Neural crest cell (in vitro differentiated cells): Measurements from ENCODE around the gene KDM4B. TPM values are rescaled to one million over a fixed set of nuclear protein-coding genes. Genes with fewer than 3 reads are reported as not detected.

ENCODE experiments used
- DNase-seq: peaks from one replicate; pipeline ENCODE4 v3.0.0; 2021; ENCODE audit warnings: low read depth, mixed read lengths, low spot score
- H3K27ac Mint-ChIP-seq: one replicate; pipeline ENCODE4 v1.8.0; 2021; ENCODE audit warnings: mild to moderate bottlenecking, mixed read lengths; ENCODE audit not compliant: unreplicated experiment
- H3K27me3 Mint-ChIP-seq: 2 replicates; pipeline ENCODE4 v1.8.0; 2021; ENCODE audit warnings: low read depth, mild to moderate bottlenecking, mixed read lengths
- H3K36me3 Mint-ChIP-seq: 2 replicates; pipeline ENCODE4 v1.8.0; 2021; ENCODE audit warnings: low read depth, mild to moderate bottlenecking, mixed read lengths
- H3K4me1 Mint-ChIP-seq: 2 replicates; pipeline ENCODE4 v1.8.0; 2021; ENCODE audit warnings: mixed read lengths
- H3K4me3 Mint-ChIP-seq: one replicate; pipeline ENCODE4 v1.8.0; 2021; ENCODE audit warnings: mild to moderate bottlenecking, mixed read lengths
- H3K9me3 Mint-ChIP-seq: 2 replicates; pipeline ENCODE4 v1.8.0; 2021; ENCODE audit warnings: mixed read lengths
- total RNA-seq: library from RNA; stranded (reverse); gene quantifications from 2 replicates; pipeline ENCODE4 v1.2.1, GENCODE V29; 2021
- TF ChIP-seq, protein P1 (sequence below): fragments of 200-600 bp; sonication (generic); conservative IDR thresholded peaks from 2 replicates; pipeline ENCODE4 v1.5.0; 2021; ENCODE audit warnings: antibody characterized with exemption, mild to moderate bottlenecking

KDM4B gene
- total RNA-seq, 1 donor from 2014 or later = 45.4 TPM

DNA sequence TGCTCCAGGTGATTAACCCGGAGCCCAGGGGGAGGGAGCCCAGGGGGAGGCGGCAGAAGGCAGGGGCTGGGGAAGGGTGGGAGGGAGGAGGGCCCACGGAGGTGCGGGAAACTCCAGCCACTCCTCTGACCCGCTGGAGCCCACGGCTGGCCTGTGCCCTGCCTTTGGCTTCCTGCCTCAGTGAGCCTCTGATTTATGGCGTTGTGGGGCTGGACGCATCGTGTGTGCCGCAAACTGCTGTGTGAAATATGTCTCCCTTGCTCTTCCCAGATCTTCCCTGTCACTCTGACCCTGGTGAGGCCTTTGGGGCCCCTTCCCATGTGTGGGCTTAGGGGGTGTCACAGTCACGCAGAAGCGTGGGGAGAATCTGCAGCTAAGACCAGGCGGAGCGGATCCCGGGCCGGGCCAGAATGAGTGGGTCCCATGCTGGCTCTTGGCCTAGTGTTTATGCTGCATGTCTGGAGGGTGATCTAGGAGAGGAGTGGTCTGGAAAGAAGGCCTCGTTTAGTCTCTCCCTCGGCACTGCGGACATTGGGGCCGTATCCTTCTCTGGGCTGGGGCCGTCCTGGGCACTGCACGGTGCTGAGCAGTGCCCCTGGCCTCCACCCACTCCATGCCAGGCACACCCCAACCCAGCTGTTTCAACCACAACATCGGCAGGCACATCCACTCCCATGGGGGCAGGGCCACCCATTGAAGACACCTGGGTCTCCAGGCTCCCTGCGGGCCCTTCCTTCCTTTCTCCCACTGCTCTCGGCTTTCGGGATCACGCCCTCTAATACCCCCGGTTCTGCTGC, 123.0 kb downstream of the KDM4B start:
- peaks cover 7% of the 10 kb centered on the region for H3K36me3 Mint-ChIP-seq
- no peaks in the 10 kb centered on the region for H3K27me3 Mint-ChIP-seq
- TF ChIP-seq, protein P1, sequence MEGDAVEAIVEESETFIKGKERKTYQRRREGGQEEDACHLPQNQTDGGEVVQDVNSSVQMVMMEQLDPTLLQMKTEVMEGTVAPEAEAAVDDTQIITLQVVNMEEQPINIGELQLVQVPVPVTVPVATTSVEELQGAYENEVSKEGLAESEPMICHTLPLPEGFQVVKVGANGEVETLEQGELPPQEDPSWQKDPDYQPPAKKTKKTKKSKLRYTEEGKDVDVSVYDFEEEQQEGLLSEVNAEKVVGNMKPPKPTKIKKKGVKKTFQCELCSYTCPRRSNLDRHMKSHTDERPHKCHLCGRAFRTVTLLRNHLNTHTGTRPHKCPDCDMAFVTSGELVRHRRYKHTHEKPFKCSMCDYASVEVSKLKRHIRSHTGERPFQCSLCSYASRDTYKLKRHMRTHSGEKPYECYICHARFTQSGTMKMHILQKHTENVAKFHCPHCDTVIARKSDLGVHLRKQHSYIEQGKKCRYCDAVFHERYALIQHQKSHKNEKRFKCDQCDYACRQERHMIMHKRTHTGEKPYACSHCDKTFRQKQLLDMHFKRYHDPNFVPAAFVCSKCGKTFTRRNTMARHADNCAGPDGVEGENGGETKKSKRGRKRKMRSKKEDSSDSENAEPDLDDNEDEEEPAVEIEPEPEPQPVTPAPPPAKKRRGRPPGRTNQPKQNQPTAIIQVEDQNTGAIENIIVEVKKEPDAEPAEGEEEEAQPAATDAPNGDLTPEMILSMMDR = no peak
- peak overlapping the region; percentile 12 for H3K27ac Mint-ChIP-seq
- DNase-seq = no peak
- no peaks in the 10 kb centered on the region for H3K9me3 Mint-ChIP-seq
- peak overlapping the region; percentile 41 for H3K4me3 Mint-ChIP-seq
- H3K4me1 Mint-ChIP-seq = peaks cover 17% of the 10 kb centered on the region

DNA sequence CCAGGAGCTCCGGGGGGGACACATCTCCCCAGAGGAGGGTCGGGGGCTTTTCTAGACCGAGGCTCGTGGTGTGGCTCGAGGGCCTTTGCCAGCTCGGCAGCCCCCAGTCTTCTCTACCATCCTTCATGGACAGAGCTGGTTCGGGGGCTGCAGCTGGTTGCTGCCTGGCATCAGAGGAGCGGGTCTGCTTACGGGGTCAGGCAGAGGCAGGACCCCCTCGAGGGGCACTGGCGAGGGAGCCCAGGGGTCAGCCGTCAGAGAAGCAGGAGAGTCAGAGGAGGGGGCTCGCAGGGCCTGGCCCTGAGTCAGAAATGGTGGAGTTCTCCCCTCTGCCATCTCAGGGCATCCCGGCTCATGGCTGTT, 123.5 kb downstream of the KDM4B start:
- H3K27me3 Mint-ChIP-seq = no peaks in the 10 kb centered on the region
- TF ChIP-seq, protein P1 = no peak
- H3K9me3 Mint-ChIP-seq = no peaks in the 10 kb centered on the region
- peaks cover 17% of the 10 kb centered on the region for H3K4me1 Mint-ChIP-seq
- no peak for DNase-seq
- H3K36me3 Mint-ChIP-seq = peaks cover 10% of the 10 kb centered on the region
- H3K4me3 Mint-ChIP-seq = no peak overlapping the region
- H3K27ac Mint-ChIP-seq = no peak overlapping the region

DNA sequence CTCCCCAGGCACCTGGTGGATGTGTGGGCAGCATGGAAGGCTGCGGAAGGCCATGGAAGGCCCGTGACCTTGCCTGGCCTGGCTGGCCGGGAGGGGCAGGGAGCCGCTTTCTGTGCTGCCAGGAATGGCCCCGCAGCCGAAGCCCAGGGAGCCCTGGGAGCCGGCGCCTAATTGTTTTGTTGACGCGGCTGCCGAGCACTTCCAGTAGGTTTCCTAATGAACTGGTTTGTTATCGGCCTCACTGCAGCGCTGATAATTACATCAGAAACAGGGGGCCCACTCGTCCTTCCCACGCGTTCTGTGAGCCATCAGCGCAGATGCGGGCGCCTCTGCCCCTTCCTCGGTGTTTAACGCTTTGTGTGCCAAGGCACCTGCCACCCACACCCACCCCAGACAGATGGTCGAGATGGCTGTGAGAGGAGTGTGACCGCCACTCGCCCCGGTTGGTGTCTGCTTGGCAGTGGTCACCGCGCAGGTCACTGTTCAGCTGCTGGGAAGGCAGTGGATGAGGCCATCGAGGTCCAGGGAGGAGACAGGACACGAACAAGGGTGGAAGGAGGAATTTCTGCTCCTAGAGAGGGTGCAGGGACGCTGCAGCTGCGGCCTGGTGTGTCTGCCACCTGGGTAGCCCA, 124.5 kb downstream of the KDM4B start:
- TF ChIP-seq, protein P1 = no peak
- H3K4me1 Mint-ChIP-seq = peaks cover 17% of the 10 kb centered on the region
- no peaks in the 10 kb centered on the region for H3K27me3 Mint-ChIP-seq
- no peak overlapping the region for H3K27ac Mint-ChIP-seq
- no peak overlapping the region for H3K4me3 Mint-ChIP-seq
- H3K9me3 Mint-ChIP-seq = no peaks in the 10 kb centered on the region
- no peak for DNase-seq
- peaks cover 10% of the 10 kb centered on the region for H3K36me3 Mint-ChIP-seq

DNA sequence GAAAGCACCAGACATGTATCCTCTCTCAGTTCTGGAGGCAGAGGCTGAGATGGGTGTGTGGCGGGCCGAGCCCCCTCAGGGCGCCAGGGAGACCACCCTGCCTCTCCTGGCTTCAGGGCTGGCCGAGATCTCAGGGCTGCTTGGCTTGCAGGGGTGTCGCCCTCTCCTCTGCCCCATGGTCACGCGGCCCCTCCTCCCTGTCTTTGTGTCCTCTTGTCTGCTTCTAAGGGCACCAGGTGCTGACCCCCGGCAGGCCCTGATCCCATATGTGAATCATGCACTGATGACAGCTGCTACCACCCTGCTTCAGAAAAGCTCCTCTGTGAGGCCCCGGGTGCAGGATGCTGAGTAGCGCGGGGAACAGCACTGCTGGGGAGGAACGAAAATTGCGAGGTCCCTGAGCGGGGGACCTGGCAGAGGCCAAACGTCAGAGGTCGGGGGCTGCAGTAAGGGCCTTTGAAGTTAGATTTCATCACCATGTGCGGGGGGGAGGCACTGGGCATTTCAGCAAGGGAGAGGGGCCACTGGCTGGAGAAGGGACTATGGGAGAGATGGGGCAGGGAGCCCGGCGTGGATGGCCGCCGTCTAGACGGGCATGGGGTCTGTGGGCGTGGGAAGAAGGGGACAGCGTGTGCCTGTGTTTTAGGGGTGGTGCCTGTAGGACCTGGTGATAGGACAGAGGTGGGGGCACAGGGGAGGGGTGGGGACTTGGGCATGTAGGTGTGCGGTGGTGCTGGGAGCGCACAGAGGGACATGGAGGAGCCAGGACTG, 125.2 kb downstream of the KDM4B start:
- DNase-seq = no peak
- H3K4me1 Mint-ChIP-seq = peaks cover 17% of the 10 kb centered on the region
- no peak overlapping the region for H3K27ac Mint-ChIP-seq
- H3K9me3 Mint-ChIP-seq = peaks cover 4% of the 10 kb centered on the region
- TF ChIP-seq, protein P1 = no peak
- peak overlapping the region; percentile 18 for H3K4me3 Mint-ChIP-seq
- peaks cover 16% of the 10 kb centered on the region for H3K36me3 Mint-ChIP-seq
- no peaks in the 10 kb centered on the region for H3K27me3 Mint-ChIP-seq

DNA sequence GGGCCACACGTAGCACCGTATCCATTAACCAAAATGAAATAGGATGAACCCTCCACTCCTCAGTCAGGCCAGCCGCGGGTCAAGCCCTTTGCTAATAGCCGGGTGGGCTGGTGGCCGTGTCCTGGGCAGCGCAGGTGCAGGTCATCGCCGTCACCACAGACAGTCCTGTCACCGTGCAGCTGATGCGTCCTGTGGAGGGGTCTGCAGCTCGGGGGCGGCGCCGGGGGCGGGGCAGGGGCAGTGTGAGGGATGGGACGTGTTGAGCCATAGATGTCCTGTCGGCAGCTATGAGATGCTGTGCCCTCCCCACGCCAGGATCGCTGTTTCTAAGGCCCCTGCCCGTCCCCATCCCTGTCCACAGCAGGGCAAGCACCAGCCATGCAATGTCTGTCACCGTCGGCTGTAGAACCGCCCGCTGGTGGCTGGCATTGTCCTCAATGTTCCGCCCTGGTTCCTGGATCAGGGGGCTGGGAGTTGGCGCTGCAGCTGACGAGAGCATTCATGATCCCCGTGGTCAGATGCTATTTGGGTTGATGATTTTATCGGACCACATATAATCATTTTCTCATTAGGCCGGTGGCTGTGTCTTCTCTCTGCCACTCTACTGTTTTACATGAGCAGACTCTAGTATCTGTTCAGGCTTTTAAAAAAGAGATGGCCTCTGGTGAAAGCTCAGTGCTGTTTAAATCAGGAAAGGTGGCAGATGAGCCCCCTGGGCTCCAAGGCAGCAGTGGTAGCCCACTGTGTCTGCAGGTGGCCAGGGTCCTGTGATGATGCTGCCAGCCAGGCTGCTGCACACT, 126.1 kb downstream of the KDM4B start:
- H3K27me3 Mint-ChIP-seq = no peaks in the 10 kb centered on the region
- peaks cover 18% of the 10 kb centered on the region for H3K36me3 Mint-ChIP-seq
- H3K27ac Mint-ChIP-seq = no peak overlapping the region
- TF ChIP-seq, protein P1 = no peak
- H3K4me3 Mint-ChIP-seq = no peak overlapping the region
- peaks cover 17% of the 10 kb centered on the region for H3K4me1 Mint-ChIP-seq
- DNase-seq = no peak
- H3K9me3 Mint-ChIP-seq = peaks cover 8% of the 10 kb centered on the region
